Activated CD4-positive, alpha-beta T cell treated with anti-CD3 and anti-CD28 coated beads, Interleukin-2, Interleukin-6, amounts not matched to agents 100 ng/mL and 50 ng/mL, durations not matched to agents 16 hours and 8 hours (primary cell): ENCODE data around the gene ABCG8.

Experiments
- DNase-seq: peaks from one replicate; pipeline ENCODE4 v3.0.0-alpha.2; 2020

Gene ABCG8

GRCh38 chr2:43838560-43839267, at the start of gene ABCG8, which contains the start of gene ABCG5:
Gene ABCG8, plus strand, starts transcription at chr2:43838971. Its CDS starts 83 bp downstream, at chr2:43839054.
Gene ABCG5, minus strand, starts transcription at chr2:43838839. Its CDS starts 160 bp downstream, at chr2:43838679.
- DNase-seq = no peak

GRCh38 chr2:43790147-43790546, 48.6 kb upstream of the ABCG8 start:
- DNase-seq = no peak

DNA sequence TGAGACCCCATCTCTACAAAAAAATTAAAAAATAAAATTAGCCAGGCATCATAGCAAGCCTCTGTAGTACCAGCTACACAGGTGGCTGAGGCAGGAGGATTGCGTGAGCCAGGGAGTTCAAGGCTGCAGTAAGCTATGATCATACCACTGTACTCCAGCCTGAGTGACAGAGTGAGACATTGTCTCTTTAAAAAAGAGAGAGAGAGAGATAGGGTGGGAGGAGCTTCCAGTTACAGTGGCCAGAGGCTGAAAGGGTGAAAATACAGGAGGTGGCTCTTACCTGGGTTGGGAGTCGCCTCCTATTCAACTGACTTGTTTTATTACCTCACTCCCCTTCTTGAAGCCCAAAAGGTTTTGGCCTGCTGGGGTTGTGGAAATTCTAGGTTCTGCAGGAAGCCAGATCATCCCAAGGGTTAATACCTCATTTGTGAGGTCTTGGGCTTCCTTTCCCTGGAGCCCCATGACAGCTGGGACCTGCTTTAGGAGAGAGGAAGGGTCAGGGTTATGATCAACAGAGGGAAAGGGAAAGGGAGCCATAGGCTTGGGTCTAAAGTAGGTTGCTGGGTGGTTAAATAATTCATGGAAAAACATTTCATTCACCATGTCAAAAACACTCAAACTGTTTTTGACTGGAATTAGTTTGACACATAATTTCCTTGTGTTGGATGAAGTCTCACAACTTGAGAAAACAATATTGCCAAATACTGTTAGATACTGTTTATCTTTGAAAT, 47.6 kb upstream of the ABCG8 start:
- DNase-seq = no peak

DNA sequence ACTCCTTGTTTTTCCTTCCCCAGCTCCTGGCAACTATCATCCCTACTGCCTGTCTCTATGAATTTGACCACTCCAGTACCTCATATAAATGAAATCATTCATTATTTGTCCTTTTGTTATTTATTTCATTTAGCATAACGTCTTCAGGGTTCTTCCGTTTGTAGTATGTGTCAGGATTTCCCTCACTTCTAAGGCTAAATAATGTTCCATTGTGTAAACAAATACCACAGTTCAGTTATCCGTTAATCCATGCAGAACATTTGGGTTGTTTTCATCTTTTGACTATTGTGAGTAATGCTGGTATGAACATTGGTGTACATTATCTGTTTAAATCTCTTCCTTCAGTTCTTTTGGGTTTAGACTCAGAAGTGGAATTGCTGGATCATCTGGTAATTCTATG, 46.1 kb upstream of the ABCG8 start:
- no peak for DNase-seq

GRCh38 chr2:43794956-43795355, 43.8 kb upstream of the ABCG8 start:
- no peak for DNase-seq

GRCh38 chr2:43796206-43796605, 42.6 kb upstream of the ABCG8 start:
- DNase-seq = no peak

- no peak for DNase-seq
Observed at GRCh38 chr2:43798300-43798699, 40.5 kb upstream of the ABCG8 start.

- no peak for DNase-seq
Observed at GRCh38 chr2:43800894-43801293, 37.9 kb upstream of the ABCG8 start.

DNA sequence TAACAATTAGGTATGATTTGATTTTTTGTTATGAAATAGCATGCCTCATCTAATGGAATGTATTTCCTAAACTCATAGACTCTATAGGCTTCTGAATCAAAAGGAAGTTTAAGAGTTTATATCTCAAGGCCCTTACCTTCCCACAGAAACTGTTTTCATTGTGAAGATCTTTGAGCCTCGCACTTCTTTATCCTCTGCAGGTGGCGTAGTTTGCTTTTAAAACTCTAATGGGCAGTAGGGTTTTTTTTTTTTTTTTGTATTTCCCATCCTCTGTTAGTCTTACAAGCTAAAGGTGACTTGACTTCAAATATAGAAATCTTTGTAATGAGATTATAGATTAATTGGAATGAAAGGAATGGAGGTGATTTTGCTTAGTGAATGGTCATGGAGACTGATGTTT, 36.6 kb upstream of the ABCG8 start:
- no peak for DNase-seq

GRCh38 chr2:43803113-43803512, 35.7 kb upstream of the ABCG8 start:
- DNase-seq = no peak

DNA sequence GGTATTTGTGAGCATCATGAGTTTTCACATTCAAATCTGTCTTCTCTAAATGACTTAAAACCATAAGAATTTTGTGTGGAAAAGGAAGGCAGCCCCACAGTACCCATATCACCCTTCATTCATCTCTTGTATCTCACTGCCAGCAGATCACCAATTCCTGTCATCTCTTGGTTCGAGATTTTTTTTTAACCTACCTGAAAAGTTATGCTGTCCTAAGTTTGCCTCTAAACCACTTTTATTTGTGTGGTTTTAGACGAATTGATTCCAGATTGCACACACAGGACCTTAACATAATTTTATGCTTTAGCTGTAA, 32.1 kb upstream of the ABCG8 start:
- DNase-seq = no peak

- no peak for DNase-seq
Observed at GRCh38 chr2:43810452-43810851, 28.3 kb upstream of the ABCG8 start.

DNA sequence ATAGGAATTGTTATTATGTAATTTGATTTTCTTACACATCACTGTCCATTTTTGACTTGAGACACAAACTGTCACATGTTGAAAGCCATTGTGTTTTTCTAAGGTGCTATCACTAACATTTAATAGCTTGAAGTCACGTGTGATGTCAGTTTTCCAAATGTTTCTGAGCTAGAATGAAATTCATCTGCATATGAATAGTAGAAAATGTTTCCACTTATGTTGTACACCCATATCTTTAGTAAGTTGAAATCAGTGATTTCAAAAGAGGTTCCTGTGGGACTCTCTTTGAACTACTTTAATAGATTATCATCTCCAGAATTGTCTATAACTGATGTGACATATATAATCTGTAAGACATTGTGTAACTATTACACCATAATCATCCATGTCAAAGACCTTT, 27.9 kb upstream of the ABCG8 start:
- no peak for DNase-seq

DNA sequence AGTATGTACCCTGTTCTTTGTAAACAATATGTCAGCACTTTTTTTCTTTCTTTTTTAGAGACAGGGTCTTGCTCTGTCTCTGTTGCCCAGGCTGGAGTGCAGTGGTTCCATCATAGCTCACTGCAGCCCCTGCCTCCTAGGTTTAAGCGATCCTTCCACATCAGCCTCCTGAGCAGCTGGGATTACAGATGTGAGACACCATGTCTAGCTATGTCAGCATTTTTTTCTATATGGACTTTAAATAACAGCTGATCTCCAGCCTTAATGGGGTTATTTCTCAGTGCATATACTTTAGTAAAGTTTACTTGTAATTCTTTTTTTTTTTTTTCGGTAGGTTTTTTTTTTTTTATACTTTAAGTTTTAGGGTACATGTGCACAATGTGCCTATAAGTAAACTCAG, 26.8 kb upstream of the ABCG8 start:
- no peak for DNase-seq

- DNase-seq = no peak
Observed at GRCh38 chr2:43812947-43813346, 25.8 kb upstream of the ABCG8 start.

- no peak for DNase-seq
Observed at GRCh38 chr2:43814711-43815110, 24.1 kb upstream of the ABCG8 start.

GRCh38 chr2:43818761-43819160, 20.0 kb upstream of the ABCG8 start:
- peak; percentile 6 for DNase-seq

DNA sequence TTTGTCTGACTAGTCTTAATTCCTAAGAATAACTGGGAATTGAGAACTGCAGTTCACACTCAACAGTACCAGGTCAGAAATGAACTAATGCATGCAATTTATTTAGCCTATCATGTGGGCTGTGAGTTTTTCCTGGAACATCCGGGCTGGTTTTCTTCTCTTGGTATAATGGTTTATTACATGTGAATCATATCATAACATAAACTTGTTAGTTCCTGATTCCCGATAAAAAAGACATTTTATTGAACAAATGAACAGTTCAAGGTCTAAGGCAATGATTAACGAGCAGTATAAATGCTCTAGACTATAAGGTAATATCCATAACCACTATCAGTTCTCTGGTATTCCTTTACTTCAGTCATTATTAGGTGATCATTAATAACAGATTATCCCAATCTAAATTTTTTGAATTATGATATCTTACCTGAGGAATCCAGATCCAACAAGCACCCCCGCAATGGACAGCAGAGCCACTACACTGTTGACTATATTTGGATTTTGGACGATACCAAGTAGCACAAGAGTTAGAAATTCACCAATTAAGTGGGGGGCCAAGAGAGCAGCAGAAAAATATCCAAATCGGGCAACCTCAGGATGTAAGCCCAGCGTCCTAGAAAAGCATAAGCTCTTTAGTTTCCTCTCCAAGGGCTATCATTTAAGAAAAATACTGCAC, 19.1 kb upstream of the ABCG8 start:
- no peak for DNase-seq

GRCh38 chr2:43822839-43823238, 15.9 kb upstream of the ABCG8 start:
- no peak for DNase-seq

GRCh38 chr2:43823751-43824150, 15.0 kb upstream of the ABCG8 start:
- DNase-seq = no peak

DNA sequence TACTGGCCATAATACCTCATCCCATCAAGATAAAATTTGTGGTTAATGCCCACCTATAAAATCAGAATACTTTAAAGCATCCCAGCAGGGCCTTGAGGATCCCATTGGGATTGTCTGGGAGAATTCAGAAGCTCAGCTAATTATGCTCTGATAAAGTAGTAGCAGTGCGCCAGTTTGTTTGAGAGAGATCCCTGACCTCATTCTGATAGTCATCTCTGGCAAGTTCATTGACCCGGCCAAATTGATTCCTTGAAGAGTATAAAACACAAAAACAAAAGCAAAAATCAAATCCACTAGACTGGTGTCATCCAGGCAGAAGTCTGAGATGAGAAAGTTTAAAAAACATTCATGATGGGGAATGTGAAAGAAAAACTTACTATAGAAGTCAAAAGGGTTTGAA, 14.3 kb upstream of the ABCG8 start:
- DNase-seq = no peak

- DNase-seq = no peak
Observed at GRCh38 chr2:43824951-43825493, 13.7 kb upstream of the ABCG8 start.

DNA sequence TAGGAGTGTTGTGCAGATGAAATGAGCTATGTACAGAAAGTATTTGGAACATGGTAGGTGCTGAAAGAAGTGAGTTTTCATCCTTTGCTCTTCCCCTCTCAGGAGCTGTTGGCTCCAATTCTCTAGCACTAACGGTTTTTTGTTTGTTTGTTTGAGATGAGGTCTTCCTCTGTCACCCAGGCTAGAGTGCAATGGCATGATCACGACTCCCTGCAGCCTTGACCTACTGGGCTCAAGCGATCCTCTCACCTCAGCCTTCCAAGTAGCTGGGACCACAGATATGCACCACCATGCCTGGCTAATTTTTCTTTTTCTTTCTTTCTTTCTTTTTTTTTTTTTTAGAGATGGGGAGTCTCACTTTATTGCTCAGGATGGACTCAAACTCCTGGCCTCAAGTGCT, 12.9 kb upstream of the ABCG8 start:
- no peak for DNase-seq
